ENCODE measurements around the gene GRIA1.

GRIA1 gene

GRCh38 chr5:153592081-153592480, 101.6 kb downstream of the GRIA1 start:
- Histone ChIP-seq H3K27me3 (ENCODE audit: control insufficient read depth in 1 of 2, insufficient read depth in 1 of 2, low read length in 2 of 2) (no peaks in the 10 kb centered on the region), H4K91ac (ENCODE audit: low read length) (no peak overlapping the region), H2AK5ac (ENCODE audit: low read length, severe bottlenecking) (no peak overlapping the region), H3K27ac (ENCODE audit: low read length, poor library complexity, severe bottlenecking) (no peak overlapping the region), H3K14ac (ENCODE audit: low read length in 2 of 2) (no peak overlapping the region), H2BK12ac (ENCODE audit: low read length in 2 of 2) (no peak overlapping the region), H3K79me1 (replicated peaks; ENCODE audit: low read length, poor library complexity, severe bottlenecking) (no peaks in the 10 kb centered on the region), H2AFZ (ENCODE audit: low read depth, low read length) (no peak overlapping the region), H4K8ac (ENCODE audit: low read length) (no peak overlapping the region), H2BK120ac (ENCODE audit: low read depth, low read length) (no peak overlapping the region), H3K4me3 (ENCODE audit: insufficient read depth in 1 of 2, low read depth in 1 of 2, low read length in 2 of 2) (no peak overlapping the region), H3K36me3 (ENCODE audit: control insufficient read depth in 1 of 2, insufficient read depth in 2 of 2, low read depth in 1 of 2, low read length in 2 of 2) (no peaks in the 10 kb centered on the region), H2BK15ac (ENCODE audit: low read depth, poor library complexity, severe bottlenecking) (no peak overlapping the region), H3K9me3 (ENCODE audit: control insufficient read depth, low read length) (no peaks in the 10 kb centered on the region), H3K18ac (ENCODE audit: low read depth in 1 of 2, low read length in 2 of 2) (no peak overlapping the region), H3K9ac (ENCODE audit: low read length) (no peak overlapping the region), H3K4me1 (ENCODE audit: control insufficient read depth, insufficient read depth, low read depth, low read length) (no peaks in the 10 kb centered on the region), H2BK5ac (ENCODE audit: low read depth, low read length, poor library complexity, severe bottlenecking) (no peak overlapping the region), H3K23ac (ENCODE audit: low read length in 2 of 2) (no peak overlapping the region), H3K4ac (ENCODE audit: low read depth in 1 of 2, low read length in 2 of 2) (no peak overlapping the region), H3K4me2 (ENCODE audit: low read length, poor library complexity, severe bottlenecking) (no peak overlapping the region)
- WGBS: no CpG with 5 or more reads among the region's 1 CpG
- DNase-seq: peak; percentile 22

GRCh38 chr5:153594785-153595184, 104.3 kb downstream of the GRIA1 start:
- no peak overlapping the region for H3K4ac ChIP-seq (ENCODE audit: low read depth in 1 of 2, low read length in 2 of 2)
- no peak overlapping the region for H3K4me3 ChIP-seq (ENCODE audit: insufficient read depth in 1 of 2, low read depth in 1 of 2, low read length in 2 of 2)
- H3K18ac ChIP-seq (ENCODE audit: low read depth in 1 of 2, low read length in 2 of 2): no peak overlapping the region
- no peak overlapping the region for H3K9ac ChIP-seq (ENCODE audit: low read length)
- H3K36me3 ChIP-seq (ENCODE audit: control insufficient read depth in 1 of 2, insufficient read depth in 2 of 2, low read depth in 1 of 2, low read length in 2 of 2): no peaks in the 10 kb centered on the region
- H3K23ac ChIP-seq (ENCODE audit: low read length in 2 of 2): no peak overlapping the region
- H4K8ac ChIP-seq (ENCODE audit: low read length): no peak overlapping the region
- DNase-seq: no peak
- H2BK12ac ChIP-seq (ENCODE audit: low read length in 2 of 2): no peak overlapping the region
- H3K9me3 ChIP-seq (ENCODE audit: control insufficient read depth, low read length): no peaks in the 10 kb centered on the region
- no peak overlapping the region for H4K91ac ChIP-seq (ENCODE audit: low read length)
- H2BK120ac ChIP-seq (ENCODE audit: low read depth, low read length): no peak overlapping the region
- no peak overlapping the region for H3K27ac ChIP-seq (ENCODE audit: low read length, poor library complexity, severe bottlenecking)
- no peak overlapping the region for H2BK15ac ChIP-seq (ENCODE audit: low read depth, poor library complexity, severe bottlenecking)
- no peak overlapping the region for H3K14ac ChIP-seq (ENCODE audit: low read length in 2 of 2)
- no peak overlapping the region for H2AFZ ChIP-seq (ENCODE audit: low read depth, low read length)
- H2BK5ac ChIP-seq (ENCODE audit: low read depth, low read length, poor library complexity, severe bottlenecking): no peak overlapping the region
- no peaks in the 10 kb centered on the region for H3K79me1 ChIP-seq (replicated peaks; ENCODE audit: low read length, poor library complexity, severe bottlenecking)
- H3K4me2 ChIP-seq (ENCODE audit: low read length, poor library complexity, severe bottlenecking): no peak overlapping the region
- H3K27me3 ChIP-seq (ENCODE audit: control insufficient read depth in 1 of 2, insufficient read depth in 1 of 2, low read length in 2 of 2): no peaks in the 10 kb centered on the region
- H2AK5ac ChIP-seq (ENCODE audit: low read length, severe bottlenecking): no peak overlapping the region
- H3K4me1 ChIP-seq (ENCODE audit: control insufficient read depth, insufficient read depth, low read depth, low read length): no peaks in the 10 kb centered on the region

GRCh38 chr5:153598099-153598498, 107.6 kb downstream of the GRIA1 start:
- Histone ChIP-seq H3K79me1 (replicated peaks; ENCODE audit: low read length, poor library complexity, severe bottlenecking) (no peaks in the 10 kb centered on the region), H2BK12ac (ENCODE audit: low read length in 2 of 2) (no peak overlapping the region), H4K8ac (ENCODE audit: low read length) (no peak overlapping the region), H3K27ac (ENCODE audit: low read length, poor library complexity, severe bottlenecking) (no peak overlapping the region), H2AK5ac (ENCODE audit: low read length, severe bottlenecking) (no peak overlapping the region), H2BK15ac (ENCODE audit: low read depth, poor library complexity, severe bottlenecking) (no peak overlapping the region), H2BK120ac (ENCODE audit: low read depth, low read length) (no peak overlapping the region), H3K9ac (ENCODE audit: low read length) (no peak overlapping the region), H3K23ac (ENCODE audit: low read length in 2 of 2) (no peak overlapping the region), H4K91ac (ENCODE audit: low read length) (no peak overlapping the region), H3K4me3 (ENCODE audit: insufficient read depth in 1 of 2, low read depth in 1 of 2, low read length in 2 of 2) (no peak overlapping the region), H3K4me2 (ENCODE audit: low read length, poor library complexity, severe bottlenecking) (no peak overlapping the region), H3K14ac (ENCODE audit: low read length in 2 of 2) (no peak overlapping the region), H3K18ac (ENCODE audit: low read depth in 1 of 2, low read length in 2 of 2) (no peak overlapping the region), H3K27me3 (ENCODE audit: control insufficient read depth in 1 of 2, insufficient read depth in 1 of 2, low read length in 2 of 2) (no peaks in the 10 kb centered on the region), H3K36me3 (ENCODE audit: control insufficient read depth in 1 of 2, insufficient read depth in 2 of 2, low read depth in 1 of 2, low read length in 2 of 2) (no peaks in the 10 kb centered on the region), H3K4ac (ENCODE audit: low read depth in 1 of 2, low read length in 2 of 2) (no peak overlapping the region), H3K9me3 (ENCODE audit: control insufficient read depth, low read length) (no peaks in the 10 kb centered on the region), H2AFZ (ENCODE audit: low read depth, low read length) (no peak overlapping the region), H3K4me1 (ENCODE audit: control insufficient read depth, insufficient read depth, low read depth, low read length) (no peaks in the 10 kb centered on the region), H2BK5ac (ENCODE audit: low read depth, low read length, poor library complexity, severe bottlenecking) (no peak overlapping the region)
- no peak for DNase-seq

GRCh38 chr5:153601377-153601776, 110.9 kb downstream of the GRIA1 start:
- no peaks in the 10 kb centered on the region for H3K9me3 ChIP-seq (ENCODE audit: control insufficient read depth, low read length)
- WGBS: no CpG with 5 or more reads among the region's 1 CpG
- H3K36me3 ChIP-seq (ENCODE audit: control insufficient read depth in 1 of 2, insufficient read depth in 2 of 2, low read depth in 1 of 2, low read length in 2 of 2): no peaks in the 10 kb centered on the region
- no peak for DNase-seq
- no peak overlapping the region for H3K23ac ChIP-seq (ENCODE audit: low read length in 2 of 2)
- H3K4me3 ChIP-seq (ENCODE audit: insufficient read depth in 1 of 2, low read depth in 1 of 2, low read length in 2 of 2): no peak overlapping the region
- H3K18ac ChIP-seq (ENCODE audit: low read depth in 1 of 2, low read length in 2 of 2): no peak overlapping the region
- H2AFZ ChIP-seq (ENCODE audit: low read depth, low read length): no peak overlapping the region
- H3K9ac ChIP-seq (ENCODE audit: low read length): no peak overlapping the region
- H3K79me1 ChIP-seq (replicated peaks; ENCODE audit: low read length, poor library complexity, severe bottlenecking): no peaks in the 10 kb centered on the region
- H2BK5ac ChIP-seq (ENCODE audit: low read depth, low read length, poor library complexity, severe bottlenecking): no peak overlapping the region
- no peak overlapping the region for H3K4me2 ChIP-seq (ENCODE audit: low read length, poor library complexity, severe bottlenecking)
- no peak overlapping the region for H4K8ac ChIP-seq (ENCODE audit: low read length)
- no peak overlapping the region for H3K27ac ChIP-seq (ENCODE audit: low read length, poor library complexity, severe bottlenecking)
- no peaks in the 10 kb centered on the region for H3K27me3 ChIP-seq (ENCODE audit: control insufficient read depth in 1 of 2, insufficient read depth in 1 of 2, low read length in 2 of 2)
- no peak overlapping the region for H2BK12ac ChIP-seq (ENCODE audit: low read length in 2 of 2)
- no peak overlapping the region for H4K91ac ChIP-seq (ENCODE audit: low read length)
- H2BK120ac ChIP-seq (ENCODE audit: low read depth, low read length): no peak overlapping the region
- H2AK5ac ChIP-seq (ENCODE audit: low read length, severe bottlenecking): no peak overlapping the region
- no peak overlapping the region for H3K14ac ChIP-seq (ENCODE audit: low read length in 2 of 2)
- H3K4ac ChIP-seq (ENCODE audit: low read depth in 1 of 2, low read length in 2 of 2): no peak overlapping the region
- H3K4me1 ChIP-seq (ENCODE audit: control insufficient read depth, insufficient read depth, low read depth, low read length): no peaks in the 10 kb centered on the region
- H2BK15ac ChIP-seq (ENCODE audit: low read depth, poor library complexity, severe bottlenecking): no peak overlapping the region
